GM23248 (cell line): ENCODE results near the gene ADH4.

Source experiments
- EZH2 ChIP-seq: fragments of 200-600 bp; sonication (generic); IDR thresholded peaks from 2 replicates; pipeline ENCODE4 v1.6.1; 2018; ENCODE audit warnings: antibody characterized with exemption, mild to moderate bottlenecking; ENCODE audit not compliant: insufficient read depth, poor library complexity, severe bottlenecking
- EZH2phosphoT487 ChIP-seq: fragments of 200-600 bp; sonication (generic); IDR thresholded peaks from 2 replicates; pipeline ENCODE4 v1.6.1; 2018; ENCODE audit warnings: antibody characterized with exemption, moderate library complexity, mild to moderate bottlenecking, low read depth; ENCODE audit not compliant: insufficient read depth

- TF ChIP-seq EZH2 (no peak), EZH2phosphoT487 (no peak)
Measured at GRCh38 chr4:99144587-99144986, 490 bp upstream of the ADH4 start.
